Measurements from ENCODE around the gene CACNA1F. TPM values are rescaled to one million over a fixed set of nuclear protein-coding genes. Genes with fewer than 3 reads are reported as not detected.

The CACNA1F gene
- not detected in 5 replicates for total RNA-seq (2022; extraction: Qiagen RNA extraction; ENCODE audit: low read depth)

DNA sequence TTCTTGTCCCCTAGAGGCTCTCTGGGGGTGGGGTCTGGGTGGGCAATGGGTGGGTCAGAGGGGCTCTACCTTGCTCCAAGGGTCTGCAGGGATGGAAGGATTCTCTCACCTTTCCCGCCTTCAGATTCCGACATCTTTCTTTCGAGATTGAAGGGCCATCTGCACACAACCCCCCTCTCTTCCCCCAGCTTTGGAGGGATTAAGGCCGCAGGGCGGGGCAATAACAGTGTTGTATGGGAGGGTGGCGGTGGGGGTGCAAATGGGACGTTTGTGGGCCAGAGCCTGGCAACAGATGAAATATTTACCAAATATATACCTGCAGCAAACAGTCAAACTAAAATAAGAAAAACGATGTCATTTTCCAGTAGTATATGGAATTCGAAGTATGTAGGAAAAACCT lies at the start of gene CACNA1F:
CACNA1F (minus strand) TSS at position 165 of the 400 bp plus-strand sequence; CDS start at position 134, 31 bp downstream.

DNA sequence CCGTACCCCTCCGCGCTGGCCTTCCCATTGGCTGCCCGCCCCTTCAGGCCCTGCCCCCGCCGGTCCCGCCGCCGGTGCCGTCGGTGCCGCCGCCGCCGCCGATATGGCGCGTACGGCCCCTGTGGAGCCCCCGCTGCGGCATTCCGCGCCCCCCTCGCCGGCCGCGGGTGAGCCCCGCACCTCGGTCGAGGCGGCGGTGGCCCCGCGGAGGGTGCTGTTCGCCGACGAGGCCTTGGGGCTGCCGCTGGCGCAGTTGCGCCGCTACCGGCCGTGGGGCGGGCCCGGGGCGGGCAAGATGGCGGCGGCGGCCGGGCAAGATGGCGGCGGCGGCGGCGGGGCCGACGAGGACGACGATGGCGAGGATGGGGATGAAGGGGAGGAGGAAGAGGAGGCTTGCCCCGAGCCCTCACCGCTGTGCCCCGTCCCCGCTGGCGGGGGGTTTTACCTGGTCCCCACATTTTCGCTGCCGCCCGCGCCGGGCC lies 36.7 kb upstream of the CACNA1F start, which contains the start of gene PPP1R3F:
PPP1R3F (plus strand) TSS at position 27 of the 482 bp plus-strand sequence; CDS start at position 104, 77 bp downstream.

DNA sequence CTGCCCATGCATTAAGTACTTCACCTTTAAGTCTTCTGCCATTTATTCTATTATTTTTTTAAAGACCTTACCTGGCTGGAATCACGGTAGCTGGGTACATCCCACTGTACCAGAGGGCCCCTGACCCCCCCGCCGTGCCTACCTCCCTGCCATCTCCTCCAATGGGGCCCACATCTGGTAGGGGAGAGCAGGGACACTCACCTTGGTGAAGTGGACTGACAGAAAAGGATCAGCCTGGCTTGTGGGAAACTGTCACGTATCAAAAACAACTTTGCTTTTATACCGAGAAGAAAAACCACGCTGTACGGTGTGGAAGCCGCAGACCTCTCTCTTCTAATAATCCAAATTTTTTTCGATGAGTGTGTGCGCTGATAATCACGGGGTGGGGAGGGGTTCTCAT lies 31.3 kb upstream of the CACNA1F start, which contains the start of gene FOXP3:
FOXP3 (minus strand) TSS at position 251 of the 400 bp plus-strand sequence. CDS start 6,205 bp downstream, outside the sequence.

DNA sequence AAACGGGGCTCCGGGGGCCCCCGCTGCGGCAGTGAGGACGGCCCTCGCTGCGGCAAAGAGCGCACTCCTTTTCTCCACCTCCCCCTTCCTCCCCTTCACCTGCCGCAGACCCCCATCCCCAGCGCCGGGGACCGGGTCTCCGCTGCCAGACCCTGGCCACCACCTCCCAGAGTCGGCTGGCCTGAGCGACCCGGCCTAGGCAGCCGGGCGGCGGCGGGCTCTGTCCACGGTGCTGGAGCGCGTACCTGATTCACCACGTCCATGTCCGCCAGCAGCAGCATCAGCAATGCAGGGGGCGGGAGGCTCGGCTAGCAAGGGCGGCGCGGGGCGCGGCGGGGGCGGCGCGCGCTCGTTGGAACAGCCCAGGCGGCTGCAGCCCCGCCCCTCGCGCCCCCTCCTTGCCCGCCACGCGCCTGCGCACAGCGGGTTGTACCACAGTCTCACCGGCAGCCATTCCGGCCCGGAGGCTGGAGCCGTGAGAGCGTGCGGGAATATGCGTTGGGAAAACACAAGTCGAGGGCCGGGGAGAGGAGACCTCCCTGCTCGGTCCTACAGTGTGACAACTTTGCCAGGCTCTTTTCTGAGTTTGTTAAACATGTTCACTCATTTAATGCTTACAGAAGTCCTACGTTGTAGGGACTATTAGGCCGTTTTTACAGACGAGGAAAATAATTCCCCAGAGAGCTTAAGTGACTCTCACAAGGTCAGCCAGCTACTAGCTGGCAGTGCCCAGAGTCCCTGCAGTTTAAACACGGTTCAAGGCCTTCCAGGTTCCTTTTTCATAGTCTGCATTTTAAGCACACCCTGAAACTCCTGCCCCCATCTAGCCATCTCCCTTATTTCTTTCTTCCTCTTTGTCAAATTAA lies 33.0 kb downstream of the CACNA1F start, which contains the start of gene SYP:
SYP (minus strand) TSS at position 288 of the 866 bp plus-strand sequence; CDS start at position 281, 7 bp downstream.

DNA sequence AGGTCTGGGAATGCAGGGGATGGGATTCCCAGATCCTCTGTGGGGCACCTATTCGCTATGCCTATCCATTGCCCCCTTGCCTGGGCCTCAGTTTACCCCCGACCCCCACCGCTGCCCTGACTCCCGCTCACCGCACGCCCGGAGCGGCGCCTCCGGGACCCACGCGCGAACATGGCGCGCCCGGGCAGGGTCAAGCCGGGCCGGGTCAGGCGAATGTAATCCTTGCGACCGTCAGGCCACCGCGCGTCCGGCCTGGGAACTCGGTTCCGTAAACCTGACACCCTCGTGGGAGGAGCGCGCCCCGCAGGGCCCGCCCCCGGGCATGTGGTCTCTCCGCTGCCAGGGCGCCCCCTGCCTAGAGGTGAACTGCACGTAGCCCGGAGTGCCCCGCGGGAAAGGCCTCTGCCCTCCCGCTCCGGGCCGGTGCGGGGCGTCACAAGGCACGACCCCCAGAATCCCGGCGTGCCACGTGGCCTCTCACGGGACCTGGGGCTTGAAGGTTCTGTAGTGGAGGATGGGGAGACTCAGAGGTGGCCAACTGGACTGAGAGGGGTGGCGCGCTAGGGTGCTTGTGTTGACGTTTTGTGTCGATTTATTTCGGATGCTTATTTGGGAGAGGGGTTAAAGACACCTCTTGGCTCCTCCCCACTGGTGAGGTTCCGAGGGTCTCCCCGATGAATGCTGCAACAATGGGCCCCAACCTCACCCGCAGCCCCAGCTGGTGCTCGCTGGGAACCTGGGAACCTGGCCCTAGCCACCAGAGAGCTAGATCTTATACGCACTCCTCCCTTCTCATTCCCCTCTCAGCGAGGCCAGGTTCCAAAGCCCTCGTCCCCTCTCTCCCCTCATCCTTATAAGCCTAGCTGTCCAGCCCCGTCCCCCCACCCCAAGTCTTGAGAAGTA lies 46.8 kb downstream of the CACNA1F start, which contains the start of gene PRICKLE3:
PRICKLE3 (minus strand) TSS at position 249 of the 903 bp plus-strand sequence; CDS start at position 173, 76 bp downstream.

DNA sequence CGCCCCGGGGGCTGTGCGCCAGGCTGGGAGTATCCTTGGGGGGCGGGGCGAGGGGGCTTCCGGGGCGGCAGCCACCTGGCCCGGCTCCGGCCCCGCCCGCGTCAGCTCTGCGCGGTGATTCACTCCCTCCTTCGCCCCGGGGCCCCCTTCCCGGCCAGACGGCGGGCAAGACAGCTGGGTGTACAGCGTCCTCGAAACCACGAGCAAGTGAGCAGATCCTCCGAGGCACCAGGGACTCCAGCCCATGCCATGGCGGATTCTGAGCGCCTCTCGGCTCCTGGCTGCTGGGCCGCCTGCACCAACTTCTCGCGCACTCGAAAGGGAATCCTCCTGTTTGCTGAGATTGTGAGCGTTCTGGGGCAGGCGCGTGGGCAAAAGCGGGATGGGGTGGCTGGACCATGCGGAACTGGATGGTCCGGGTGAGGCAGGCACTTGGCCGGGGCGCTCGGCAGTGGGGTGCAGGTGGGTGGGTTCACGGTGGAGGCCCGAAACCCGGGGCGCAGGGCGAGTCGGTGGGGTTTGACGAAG lies 61.3 kb downstream of the CACNA1F start, which contains the start of gene PLP2:
PLP2 (plus strand) TSS at position 147 of the 528 bp plus-strand sequence; CDS start at position 250, 103 bp downstream.

DNA sequence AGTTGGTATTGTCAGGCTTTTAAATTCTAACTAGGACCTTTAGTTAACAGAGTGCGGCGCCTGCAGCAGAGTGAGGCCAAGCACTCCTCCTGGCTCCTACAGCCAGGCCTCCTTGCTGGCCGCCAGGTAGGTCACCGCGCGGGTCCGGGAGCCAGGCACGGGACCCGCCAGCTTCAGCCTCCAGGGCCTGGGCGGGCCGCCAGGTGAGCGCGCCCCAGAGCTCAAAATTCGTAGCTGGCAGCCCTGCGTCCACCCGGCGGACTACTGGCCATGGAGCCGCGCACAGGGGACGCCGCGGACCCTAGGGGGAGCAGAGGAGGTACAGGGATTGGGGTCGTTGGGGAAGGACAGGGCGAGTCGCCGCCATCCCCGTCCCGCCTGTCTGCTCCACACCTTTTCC lies 70.5 kb downstream of the CACNA1F start, which contains the start of gene MAGIX:
MAGIX (plus strand) TSS at position 139 of the 400 bp plus-strand sequence; CDS start at position 271, 132 bp downstream.

Other genes starting within 250 kb of the CACNA1F start
- 15.9 to 20.9 TPM (median 20.1 TPM) in 5 replicates for gene GRIPAP1, start 231.1 kb downstream of the CACNA1F start, total RNA-seq (2022; extraction: Qiagen RNA extraction; ENCODE audit: low read depth)
- gene TFE3, start 190.0 kb downstream of the CACNA1F start, total RNA-seq (2022; extraction: Qiagen RNA extraction; ENCODE audit: low read depth): 39.9 to 51.9 TPM (median 50.8 TPM) in 5 replicates
- gene CCDC120, start 174.3 kb downstream of the CACNA1F start, total RNA-seq (2022; extraction: Qiagen RNA extraction; ENCODE audit: low read depth): 2.6 to 4.0 TPM (median 3.2 TPM) in 5 replicates
- 37.2 to 44.9 TPM (median 40.9 TPM) in 5 replicates for gene PRAF2, start 159.3 kb downstream of the CACNA1F start, total RNA-seq (2022; extraction: Qiagen RNA extraction; ENCODE audit: low read depth)
- 48.8 to 57.2 TPM (median 52.2 TPM) in 5 replicates for gene WDR45, start 153.5 kb downstream of the CACNA1F start, total RNA-seq (2022; extraction: Qiagen RNA extraction; ENCODE audit: low read depth)
- gene GPKOW, start 109.6 kb downstream of the CACNA1F start, total RNA-seq (2022; extraction: Qiagen RNA extraction; ENCODE audit: low read depth): 20.9 to 25.2 TPM (median 24.4 TPM) in 5 replicates
- 2.0 to 5.5 TPM (median 2.7 TPM) in 5 replicates for gene MAGIX, start 70.6 kb downstream of the CACNA1F start, total RNA-seq (2022; extraction: Qiagen RNA extraction; ENCODE audit: low read depth)
- gene PLP2, start 61.4 kb downstream of the CACNA1F start, total RNA-seq (2022; extraction: Qiagen RNA extraction; ENCODE audit: low read depth): 339 to 456 TPM (median 423 TPM) in 5 replicates
- 12.3 to 18.6 TPM (median 17.4 TPM) in 5 replicates for gene PRICKLE3, start 47.0 kb downstream of the CACNA1F start, total RNA-seq (2022; extraction: Qiagen RNA extraction; ENCODE audit: low read depth)
- 2.7 to 3.5 TPM (median 3.0 TPM) in 5 replicates for gene SYP, start 33.1 kb downstream of the CACNA1F start, total RNA-seq (2022; extraction: Qiagen RNA extraction; ENCODE audit: low read depth)
- 13.6 to 15.4 TPM (median 14.1 TPM) in 5 replicates for gene CCDC22, start 2.1 kb upstream of the CACNA1F start, total RNA-seq (2022; extraction: Qiagen RNA extraction; ENCODE audit: low read depth)
- 0.12 to 0.15 TPM (median 0.14 TPM) in 3 of 5 replicates, not detected in the others for gene FOXP3, start 31.4 kb upstream of the CACNA1F start, total RNA-seq (2022; extraction: Qiagen RNA extraction; ENCODE audit: low read depth)
- 1.7 to 4.1 TPM (median 2.3 TPM) in 5 replicates for gene PPP1R3F, start 36.5 kb upstream of the CACNA1F start, total RNA-seq (2022; extraction: Qiagen RNA extraction; ENCODE audit: low read depth)
- not detected in 5 replicates for gene GAGE10, start 70.3 kb upstream of the CACNA1F start, total RNA-seq (2022; extraction: Qiagen RNA extraction; ENCODE audit: low read depth)
- not detected in 5 replicates for gene GAGE12J, start 88.7 kb upstream of the CACNA1F start, total RNA-seq (2022; extraction: Qiagen RNA extraction; ENCODE audit: low read depth)
- gene GAGE13, start 98.2 kb upstream of the CACNA1F start, total RNA-seq (2022; extraction: Qiagen RNA extraction; ENCODE audit: low read depth): not detected in 5 replicates

All from A549 treated with GW870086 at 1 μM for 4 hours (cell line).